COLO668 (cell line): ENCODE data around the gene ITGB1.

Source experiments
- DNase-seq: peaks from one replicate; lab custom pipeline; 2025; ENCODE audit not compliant: unreplicated experiment; lab: John Stamatoyannopoulos, UW

The ITGB1 gene

DNA sequence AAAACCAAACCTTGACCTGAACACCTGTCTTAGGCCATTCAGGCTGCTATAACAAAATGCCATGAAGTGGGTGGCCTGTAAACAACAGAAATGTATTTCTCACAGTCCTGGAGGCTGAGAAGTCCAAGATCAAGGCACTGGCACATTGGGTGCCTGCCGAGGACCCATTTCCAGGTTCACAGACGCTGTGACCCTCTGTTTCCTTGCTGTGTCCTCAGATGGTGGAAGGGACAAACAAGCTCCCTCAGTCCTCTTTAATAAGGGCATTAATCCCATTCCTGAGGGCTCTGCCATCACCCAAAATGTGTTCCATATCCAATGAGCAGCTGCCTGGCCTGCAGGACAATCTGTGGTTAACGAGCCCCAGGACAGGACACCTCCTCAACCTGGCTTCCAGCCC, 67.6 kb downstream of the ITGB1 start:
- no peak for DNase-seq

GRCh38 chr10:32889631-32890212, 68.3 kb downstream of the ITGB1 start:
- no peak for DNase-seq

GRCh38 chr10:32888161-32888927, 69.7 kb downstream of the ITGB1 start:
- DNase-seq, result no peak

DNA sequence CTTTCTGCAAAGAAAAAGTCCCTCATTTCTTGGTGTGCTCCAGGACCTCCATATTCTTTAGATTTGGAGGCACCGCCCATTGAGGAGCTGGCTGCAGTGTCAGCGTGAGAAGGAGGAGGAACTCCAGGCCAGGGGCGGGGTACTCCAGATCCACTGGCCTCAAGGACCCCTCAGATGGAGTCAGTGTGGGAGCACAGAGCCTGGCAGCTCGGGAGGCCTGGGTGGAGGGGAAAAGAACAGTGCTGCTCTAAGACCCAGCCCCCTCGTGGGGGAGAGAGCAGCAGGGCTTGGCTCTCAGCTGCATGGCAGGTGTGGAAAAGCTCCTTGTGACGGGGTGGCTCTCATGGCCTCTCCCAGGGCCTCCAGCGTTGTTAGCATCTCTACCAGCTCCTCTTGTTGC, 70.5 kb downstream of the ITGB1 start:
- DNase-seq, result no peak

DNA sequence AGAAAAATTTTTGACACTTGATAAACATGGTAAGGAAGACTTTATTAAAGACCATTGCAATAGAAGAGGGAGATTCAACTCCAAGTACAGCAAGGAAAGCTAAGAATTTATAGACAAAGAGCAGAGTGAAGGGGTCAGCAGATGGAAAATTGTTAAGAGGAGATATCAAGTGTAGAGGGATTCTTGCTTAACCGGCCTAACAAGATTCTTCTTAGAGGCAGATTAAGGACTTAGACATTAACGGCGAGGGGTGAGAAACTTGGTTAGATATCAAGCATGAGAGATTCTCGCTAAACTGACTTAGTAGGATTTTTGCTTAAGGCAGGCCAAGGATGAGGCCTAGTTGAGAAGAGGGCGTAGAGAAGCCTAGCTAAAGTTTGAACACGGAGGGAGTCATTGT, 76.0 kb downstream of the ITGB1 start:
- DNase-seq, result no peak

DNA sequence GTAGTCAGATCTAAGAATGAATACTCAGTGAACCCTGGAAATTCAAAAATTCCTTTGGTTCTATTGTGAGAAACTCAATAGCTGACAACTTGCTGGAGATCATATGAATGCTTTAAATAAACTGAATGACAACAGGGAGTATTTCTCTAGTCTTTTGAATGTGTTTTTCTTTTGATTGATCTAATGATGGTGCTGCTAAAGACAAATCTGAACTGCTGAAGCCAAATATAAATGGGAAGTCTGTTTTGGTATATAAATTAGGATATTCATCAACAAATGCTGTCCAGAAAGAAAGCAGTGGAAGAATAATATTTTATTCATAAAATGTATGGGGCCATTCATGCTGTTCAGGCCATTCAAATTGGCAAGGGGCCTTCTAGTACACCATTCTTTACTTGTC, 79.4 kb downstream of the ITGB1 start:
- DNase-seq, result no peak

GRCh38 chr10:32877915-32878314, 80.1 kb downstream of the ITGB1 start:
- no peak for DNase-seq

GRCh38 chr10:32865170-32865569, 92.9 kb downstream of the ITGB1 start:
- DNase-seq, result no peak

DNA sequence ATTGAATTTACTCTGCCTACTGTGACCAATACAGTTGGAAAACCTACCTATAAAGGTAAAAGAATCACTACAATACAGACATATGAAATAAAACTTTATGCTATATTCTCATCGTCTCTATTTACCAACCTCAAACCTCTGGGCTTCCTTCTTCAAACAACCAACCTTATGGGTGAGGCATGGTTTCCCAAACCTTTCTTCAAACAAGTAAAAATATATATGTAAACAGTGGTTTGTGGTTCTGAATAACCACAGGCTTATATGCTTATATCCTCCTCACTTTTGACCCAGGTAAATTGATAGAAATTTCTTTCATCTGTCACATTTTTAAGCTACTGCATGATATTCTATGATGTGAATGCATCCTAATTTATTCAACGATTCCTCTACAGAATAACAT, 103.6 kb downstream of the ITGB1 start:
- no peak for DNase-seq

GRCh38 chr10:32851301-32851700, 106.7 kb downstream of the ITGB1 start:
- DNase-seq, result no peak
